H9 (cell line): ENCODE measurements around the gene LDLRAD4. TPM values are rescaled to one million over a fixed set of nuclear protein-coding genes. Genes with fewer than 3 reads are reported as not detected.

Experiments used
- DNase-seq: peaks from one replicate; pipeline ENCODE4 v3.0.0-alpha.2; 2017
- H2AFZ ChIP-seq: one replicate; pipeline ENCODE4 v1.6.1; 2013; ENCODE audit warnings: mild to moderate bottlenecking, low read length, control low read depth, moderate library complexity
- H2AK5ac ChIP-seq: 2 replicates; pipeline ENCODE4 v1.6.1; 2013; ENCODE audit warnings: low read length, control low read depth, mixed read lengths; ENCODE audit not compliant: insufficient read length
- H2BK120ac ChIP-seq: one replicate; pipeline ENCODE4 v1.6.1; 2013; ENCODE audit warnings: low read depth, mild to moderate bottlenecking, low read length, control low read depth, inconsistent platforms; ENCODE audit not compliant: poor library complexity, severe bottlenecking
- H2BK12ac ChIP-seq: 2 replicates; pipeline ENCODE4 v1.6.1; 2013; ENCODE audit warnings: low read length, control low read depth, mixed read lengths, low read depth; ENCODE audit not compliant: insufficient read length
- H2BK15ac ChIP-seq: 2 replicates; pipeline ENCODE4 v1.6.1; 2013; ENCODE audit warnings: low read depth, low read length, control low read depth
- H2BK20ac ChIP-seq: one replicate; pipeline ENCODE4 v1.6.1; 2013; ENCODE audit warnings: low read depth, mild to moderate bottlenecking, low read length, control low read depth, inconsistent platforms; ENCODE audit not compliant: poor library complexity, severe bottlenecking
- H2BK5ac ChIP-seq: 2 replicates; pipeline ENCODE4 v1.6.1; 2013; ENCODE audit warnings: low read length, control low read depth, mixed read lengths; ENCODE audit not compliant: insufficient read length
- H3K14ac ChIP-seq: 2 replicates; pipeline ENCODE4 v1.6.1; 2013; ENCODE audit warnings: low read length, control low read depth; ENCODE audit not compliant: insufficient read depth
- H3K18ac ChIP-seq: 2 replicates; pipeline ENCODE4 v1.6.1; 2013; ENCODE audit warnings: low read depth, mild to moderate bottlenecking, mixed read lengths, low read length, control low read depth; ENCODE audit not compliant: insufficient read length
- H3K23ac ChIP-seq: 2 replicates; pipeline ENCODE4 v1.6.1; 2013; ENCODE audit warnings: low read length, control low read depth, mixed read lengths, low read depth; ENCODE audit not compliant: insufficient read length
- H3K23me2 ChIP-seq: 2 replicates; pipeline ENCODE4 v1.6.1; 2013; ENCODE audit warnings: low read depth, mild to moderate bottlenecking, mixed read lengths, low read length, control low read depth; ENCODE audit not compliant: insufficient read length, poor library complexity, severe bottlenecking
- H3K27ac ChIP-seq: 2 replicates; pipeline ENCODE4 v1.5.1; 2013; ENCODE audit warnings: low read length, control low read depth, mixed read lengths, low read depth; ENCODE audit not compliant: insufficient read length
- H3K27me3 ChIP-seq: 2 replicates; pipeline ENCODE4 v1.6.1; 2013; ENCODE audit warnings: low read length, control low read depth, inconsistent platforms; ENCODE audit not compliant: insufficient read depth
- H3K4ac ChIP-seq: 2 replicates; pipeline ENCODE4 v1.6.1; 2013; ENCODE audit warnings: low read depth, mild to moderate bottlenecking, control low read depth, inconsistent platforms, low read length, moderate library complexity
- H3K4me1 ChIP-seq: 2 replicates; pipeline ENCODE4 v1.6.1; 2013; ENCODE audit warnings: low read length, control low read depth, inconsistent platforms; ENCODE audit not compliant: insufficient read depth
- H3K4me2 ChIP-seq: 2 replicates; pipeline ENCODE4 v1.6.1; 2013; ENCODE audit warnings: low read length, control low read depth, mixed read lengths; ENCODE audit not compliant: insufficient read length, insufficient read depth
- H3K56ac ChIP-seq: 2 replicates; pipeline ENCODE4 v1.6.1; 2013; ENCODE audit warnings: low read depth, mild to moderate bottlenecking, mixed read lengths, low read length, control low read depth; ENCODE audit not compliant: insufficient read length
- H3K79me1 ChIP-seq: 2 replicates; pipeline ENCODE4 v1.6.1; 2013; ENCODE audit warnings: low read depth, mild to moderate bottlenecking, moderate library complexity, low read length, control low read depth, inconsistent platforms; ENCODE audit not compliant: insufficient read depth, poor library complexity, severe bottlenecking
- H3K79me2 ChIP-seq: 2 replicates; pipeline ENCODE4 v1.6.1; 2013; ENCODE audit warnings: low read length, control low read depth, inconsistent platforms; ENCODE audit not compliant: insufficient read depth
- H3K9ac ChIP-seq: 2 replicates; pipeline ENCODE4 v1.6.1; 2013; ENCODE audit warnings: low read length, control low read depth, mixed read lengths; ENCODE audit not compliant: insufficient read length; ENCODE audit errors: extremely low read depth
- H3K9me3 ChIP-seq: one replicate; pipeline ENCODE4 v1.6.1; 2013; ENCODE audit warnings: low read depth, low read length, inconsistent platforms; ENCODE audit not compliant: control insufficient read depth
- H3T11ph ChIP-seq: one replicate; pipeline ENCODE4 v1.6.1; 2013; ENCODE audit warnings: mild to moderate bottlenecking, low read length, control low read depth, inconsistent platforms
- H4K20me1 ChIP-seq: one replicate; pipeline ENCODE4 v1.6.1; 2013; ENCODE audit not compliant: control insufficient read depth, insufficient read length, insufficient read depth
- H4K5ac ChIP-seq: 2 replicates; pipeline ENCODE4 v1.6.1; 2013; ENCODE audit warnings: low read depth, mild to moderate bottlenecking, mixed read lengths, low read length, control low read depth; ENCODE audit not compliant: insufficient read length
- H4K8ac ChIP-seq: replicated peaks from 2 replicates; pipeline ENCODE4 v1.6.1; 2013; ENCODE audit warnings: low read length, control low read depth, mixed read lengths, low read depth; ENCODE audit not compliant: insufficient read length
- H4K91ac ChIP-seq: 2 replicates; pipeline ENCODE4 v1.6.1; 2013; ENCODE audit warnings: low read depth, mild to moderate bottlenecking, moderate library complexity, mixed read lengths, low read length, control low read depth; ENCODE audit not compliant: insufficient read length
- H3K27ac Mint-ChIP-seq, 3 experiments: 2 replicates in 2 of 3; 3 replicates in 1 of 3; pipeline ENCODE4 v1.8.0; 2020 to 2021; ENCODE audit warnings: mixed read lengths in 3 of 3, mild to moderate bottlenecking in 1 of 3, moderate library complexity in 1 of 3
- H3K27me3 Mint-ChIP-seq: 2 replicates; pipeline ENCODE4 v1.8.0; 2021; ENCODE audit warnings: low read depth, mild to moderate bottlenecking, moderate library complexity, mixed read lengths
- H3K36me3 Mint-ChIP-seq, 3 experiments: 2 replicates in 2 of 3; 3 replicates in 1 of 3; pipeline ENCODE4 v1.8.0; 2020 to 2021; ENCODE audit warnings: low read depth in 3 of 3, mixed read lengths in 3 of 3; ENCODE audit not compliant: insufficient read depth in 1 of 3
- H3K4me1 Mint-ChIP-seq, 2 experiments: 2 replicates each; pipeline ENCODE4 v1.8.0; 2020; ENCODE audit warnings: mixed read lengths in 2 of 2
- H3K4me3 Mint-ChIP-seq, 2 experiments: 2 replicates in 1 of 2; 3 replicates in 1 of 2; pipeline ENCODE4 v1.8.0; 2020 to 2021; ENCODE audit warnings: mild to moderate bottlenecking in 2 of 2, mixed read lengths in 2 of 2, moderate library complexity in 1 of 2
- H3K9me3 Mint-ChIP-seq, 2 experiments: 2 replicates in 1 of 2; 3 replicates in 1 of 2; pipeline ENCODE4 v1.8.0; 2020; ENCODE audit warnings: mild to moderate bottlenecking in 2 of 2, mixed read lengths in 2 of 2, moderate library complexity in 1 of 2
- CTCF ChIP-seq: fragments of 200-600 bp; sonication (generic); conservative IDR thresholded peaks from 3 replicates; pipeline ENCODE4 v1.8.0; 2021; ENCODE audit warnings: antibody characterized with exemption, mild to moderate bottlenecking
- WGBS: extraction: QIAGEN DNeasy Blood & Tissue Kit; methylation state at CpG from one replicate; pipeline ENCODE4 v1.1.7; 2013; ENCODE audit warnings: missing lambda C conversion rate, low lambda C conversion rate, mixed read lengths; ENCODE audit not compliant: insufficient read length; ENCODE audit errors: extremely low coverage; 5-methylcytosine and 5-hydroxymethylcytosine counted together
- total RNA-seq: library from RNA; stranded (reverse); gene quantifications from 2 replicates; pipeline ENCODE4 v1.2.1, GENCODE V29; 2021

Gene LDLRAD4
- total RNA-seq, 1 experiment from 2014 or later: 3.9 TPM

GRCh38 chr18:13294309-13294708 is 75.7 kb downstream of the LDLRAD4 start:
- H4K8ac ChIP-seq: no peak overlapping the region
- Mint-ChIP-seq H3K4me3 (no peak overlapping the region), H3K36me3 (no peaks in the 10 kb centered on the region), H3K9me3 (no peaks in the 10 kb centered on the region; a peak in 1 of 5 replicates), H3K4me1 (peaks cover 0 to 4% of the 10 kb centered on the region in 2 experiments; a peak in 1 of 4 replicates), H3K27me3 (no peaks in the 10 kb centered on the region; the same call in none of the 2 replicates), H3K27ac (no peak overlapping the region)
- no peak overlapping the region for H2BK12ac ChIP-seq
- no peak overlapping the region for H2AK5ac ChIP-seq
- no peak overlapping the region for H2BK120ac ChIP-seq
- H3K4me1 ChIP-seq: no peaks in the 10 kb centered on the region
- H3K4ac ChIP-seq: no peak overlapping the region
- no peaks in the 10 kb centered on the region for H3K27me3 ChIP-seq
- H4K5ac ChIP-seq: no peak overlapping the region
- no peak overlapping the region for H2BK5ac ChIP-seq
- no peak for DNase-seq
- no peaks in the 10 kb centered on the region for H3K9me3 ChIP-seq
- H3K79me1 ChIP-seq: no peaks in the 10 kb centered on the region
- WGBS: no CpG with 5 or more reads among the region's 14 CpGs
- no peak overlapping the region for H3K23ac ChIP-seq
- no peak overlapping the region for H2BK20ac ChIP-seq
- H2AFZ ChIP-seq: no peak overlapping the region
- no peaks in the 10 kb centered on the region for H3K23me2 ChIP-seq
- no peak overlapping the region for H3T11ph ChIP-seq
- H3K18ac ChIP-seq: no peak overlapping the region
- no peak overlapping the region for H3K56ac ChIP-seq
- no peak overlapping the region for H3K9ac ChIP-seq
- no peak overlapping the region for H3K4me2 ChIP-seq
- no peak overlapping the region for H3K14ac ChIP-seq
- no peak for TF ChIP-seq CTCF
- no peak overlapping the region for H4K91ac ChIP-seq
- no peaks in the 10 kb centered on the region for H3K79me2 ChIP-seq
- no peak overlapping the region for H2BK15ac ChIP-seq
- H3K27ac ChIP-seq: no peak overlapping the region
- no peaks in the 10 kb centered on the region for H4K20me1 ChIP-seq
